ENCODE results near the gene GSX2.

DNA sequence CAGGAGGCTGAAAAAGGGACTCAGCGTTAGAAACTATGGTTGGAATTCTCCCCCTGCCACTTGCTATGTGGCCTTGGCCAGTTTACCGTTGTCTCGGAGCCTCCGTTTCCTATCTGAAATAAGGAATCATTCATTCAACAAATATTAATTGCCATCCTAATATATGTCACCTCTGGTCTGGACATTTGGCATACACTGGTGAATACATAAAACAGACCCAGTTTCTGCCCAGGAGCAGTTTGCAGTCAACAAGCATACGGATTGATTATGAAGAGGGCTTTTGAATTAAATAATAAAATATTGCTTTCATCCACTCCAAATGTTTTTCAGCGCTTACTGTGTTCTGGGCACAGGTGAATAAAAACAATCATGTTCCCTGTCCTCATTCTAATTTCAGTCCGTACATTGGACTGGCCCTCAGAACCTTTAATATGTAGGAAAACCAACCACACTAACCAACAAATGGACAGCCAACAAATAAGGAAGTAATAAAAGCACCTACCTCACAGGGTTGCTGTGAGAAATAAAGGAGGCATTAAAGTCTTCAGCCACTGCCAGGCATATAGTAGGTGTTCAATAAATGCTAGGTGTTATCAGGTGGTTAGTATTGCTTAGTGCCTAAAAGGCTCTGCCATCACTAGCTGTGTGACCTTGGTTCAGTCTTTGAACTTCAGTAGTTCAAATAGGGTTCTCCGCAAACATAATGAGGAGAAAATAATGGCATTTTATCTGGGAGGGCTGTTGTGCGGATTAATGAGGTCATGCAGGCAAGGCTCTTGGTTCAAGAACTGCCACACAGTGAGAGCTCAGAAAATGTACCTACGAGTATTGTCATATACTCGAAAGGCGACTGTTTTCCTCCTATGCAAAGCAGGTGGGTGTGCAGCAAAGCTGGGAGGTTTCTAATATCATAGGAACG is 7.3 kb upstream of the GSX2 start:
- TF ChIP-seq MAZ (IDR thresholded peaks at IDR 0.05; ENCODE audit: borderline replicate concordance, low read depth, low read length) (no peak), CHD2 (IDR thresholded peaks at IDR 0.05; ENCODE audit: low read length, partially characterized antibody) (no peak), ESRRA (IDR thresholded peaks at IDR 0.05; ENCODE audit: borderline replicate concordance, low read length) (no peak), POLR2A (IDR thresholded peaks at IDR 0.05; ENCODE audit: low read length) (no peak), JUN (IDR thresholded peaks at IDR 0.05) (no peak)
- TF ChIP-seq, protein P1, sequence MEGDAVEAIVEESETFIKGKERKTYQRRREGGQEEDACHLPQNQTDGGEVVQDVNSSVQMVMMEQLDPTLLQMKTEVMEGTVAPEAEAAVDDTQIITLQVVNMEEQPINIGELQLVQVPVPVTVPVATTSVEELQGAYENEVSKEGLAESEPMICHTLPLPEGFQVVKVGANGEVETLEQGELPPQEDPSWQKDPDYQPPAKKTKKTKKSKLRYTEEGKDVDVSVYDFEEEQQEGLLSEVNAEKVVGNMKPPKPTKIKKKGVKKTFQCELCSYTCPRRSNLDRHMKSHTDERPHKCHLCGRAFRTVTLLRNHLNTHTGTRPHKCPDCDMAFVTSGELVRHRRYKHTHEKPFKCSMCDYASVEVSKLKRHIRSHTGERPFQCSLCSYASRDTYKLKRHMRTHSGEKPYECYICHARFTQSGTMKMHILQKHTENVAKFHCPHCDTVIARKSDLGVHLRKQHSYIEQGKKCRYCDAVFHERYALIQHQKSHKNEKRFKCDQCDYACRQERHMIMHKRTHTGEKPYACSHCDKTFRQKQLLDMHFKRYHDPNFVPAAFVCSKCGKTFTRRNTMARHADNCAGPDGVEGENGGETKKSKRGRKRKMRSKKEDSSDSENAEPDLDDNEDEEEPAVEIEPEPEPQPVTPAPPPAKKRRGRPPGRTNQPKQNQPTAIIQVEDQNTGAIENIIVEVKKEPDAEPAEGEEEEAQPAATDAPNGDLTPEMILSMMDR (IDR thresholded peaks at IDR 0.05), result no peak
- TF ChIP-seq, protein P2, sequence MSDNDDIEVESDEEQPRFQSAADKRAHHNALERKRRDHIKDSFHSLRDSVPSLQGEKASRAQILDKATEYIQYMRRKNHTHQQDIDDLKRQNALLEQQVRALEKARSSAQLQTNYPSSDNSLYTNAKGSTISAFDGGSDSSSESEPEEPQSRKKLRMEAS (IDR thresholded peaks at IDR 0.05), result no peak

Measured in A549 (cell line).